Activated B cell treated with CpG ODN at 0.5 μM for 24 hours (primary cell): Measurements from ENCODE around the gene UNC119B. TPM values are rescaled to one million over a fixed set of nuclear protein-coding genes. Genes with fewer than 3 reads are reported as not detected.

Experiments
- ATAC-seq: fragments of 200-7000 bp; cut with Tn5 transposase; one replicate; pipeline ENCODE4 v1.10.0; 2021; ENCODE audit warnings: low read depth, mild to moderate bottlenecking, moderate library complexity
- CTCF ChIA-PET: fragments of 350-600 bp; sonication (Branson Sonifier 250); formaldehyde crosslinking; loops from one replicate; lab custom pipeline; 2021; ENCODE audit warnings: antibody characterized with exemption; lab: Charles Lee
- POLR2A ChIA-PET: fragments of 350-600 bp; sonication (Branson Sonifier 250); formaldehyde crosslinking; loops from one replicate; lab custom pipeline; 2021; ENCODE audit warnings: antibody characterized with exemption; lab: Charles Lee
- DNase-seq: peaks from one replicate; pipeline ENCODE4 v3.0.0; 2022
- H3K27ac Mint-ChIP-seq: one replicate; pipeline ENCODE4 v1.8.0; 2020; ENCODE audit warnings: mixed read lengths
- H3K27me3 Mint-ChIP-seq: one replicate; pipeline ENCODE4 v1.8.0; 2021; ENCODE audit warnings: mixed read lengths
- H3K36me3 Mint-ChIP-seq: one replicate; pipeline ENCODE4 v1.8.0; 2021; ENCODE audit warnings: low read depth, mixed read lengths
- H3K4me1 Mint-ChIP-seq: one replicate; pipeline ENCODE4 v1.8.0; 2021; ENCODE audit warnings: mixed read lengths
- H3K4me3 Mint-ChIP-seq: one replicate; pipeline ENCODE4 v1.8.0; 2020; ENCODE audit warnings: mild to moderate bottlenecking, mixed read lengths
- H3K9me3 Mint-ChIP-seq: one replicate; pipeline ENCODE4 v1.8.0; 2020; ENCODE audit warnings: mixed read lengths
- intact Hi-C: fragments of 100-400 bp; cut with micrococcal nuclease; formaldehyde crosslinking; loops from one replicate; pipeline ENCODE4 v1.15.1; 2024
- total RNA-seq: library from RNA; stranded (reverse); gene quantifications from 2 replicates; pipeline ENCODE4 v1.2.3, GENCODE V29; 2022
- TF ChIP-seq, protein P1 (sequence below): fragments of 200-600 bp; IDR thresholded peaks from one replicate; pipeline ENCODE4 v1.8.0; 2022; ENCODE audit warnings: antibody characterized with exemption, mild to moderate bottlenecking

UNC119B gene
- total RNA-seq, 1 donor from 2014 or later, result 18.5 TPM

DNA sequence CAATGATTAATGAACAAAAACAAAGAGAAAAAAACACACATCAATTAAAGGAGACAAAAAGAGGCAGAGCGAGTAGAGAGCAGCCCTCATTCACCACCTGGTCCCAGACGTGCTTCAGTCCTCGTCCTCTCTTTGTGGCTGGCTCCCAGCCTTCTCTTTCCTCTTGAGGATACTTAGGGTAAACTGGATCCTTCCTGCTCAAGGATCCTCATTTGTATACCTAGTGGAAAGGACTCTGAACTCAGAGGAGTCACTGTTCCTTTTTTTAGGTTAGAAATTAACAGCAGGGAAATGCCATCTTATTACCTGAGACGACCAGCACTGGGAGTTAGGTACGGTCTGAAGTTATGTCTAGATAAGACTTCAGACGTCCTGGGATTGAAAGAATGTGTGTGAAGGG is 13.6 kb upstream of the UNC119B start:
- POLR2A ChIA-PET, result no interaction called here

DNA sequence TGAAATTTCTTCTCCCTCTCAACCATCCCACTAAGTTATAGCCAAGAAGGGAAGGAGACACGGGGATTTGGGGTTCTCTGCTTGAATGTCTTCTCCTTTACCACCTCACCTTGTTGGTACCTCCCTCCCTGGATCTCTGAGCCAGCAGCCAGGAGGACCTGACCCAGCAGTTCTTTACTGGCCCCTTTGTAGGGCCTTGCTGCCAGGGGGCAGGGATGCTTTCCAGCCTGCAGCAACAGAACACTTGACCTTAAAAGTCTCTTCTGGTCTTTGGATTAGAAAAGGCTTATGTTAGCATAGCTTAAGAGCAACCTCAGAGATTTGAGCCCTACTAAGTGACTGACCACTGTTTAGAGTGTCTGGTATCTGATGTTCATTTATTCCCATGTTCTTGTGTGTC is 12.9 kb upstream of the UNC119B start:
- no peak overlapping the region for H3K4me3 Mint-ChIP-seq
- H3K27ac Mint-ChIP-seq, result no peak overlapping the region
- H3K9me3 Mint-ChIP-seq, result no peaks in the 10 kb centered on the region
- no peak for DNase-seq
- peaks cover 12% of the 10 kb centered on the region for H3K4me1 Mint-ChIP-seq
- ATAC-seq, result no peak
- ChIA-PET POLR2A (interaction anchor here (0.8 to 1.3 kb wide), 2 partner anchors 9 to 11 kb away, joined by 3 to 4 read pairs; partner anchors contain the start of gene MLEC), CTCF (interaction anchor here (1.4 to 1.8 kb wide), 2 partner anchors 48 to 50 kb away, joined by 3 to 9 read pairs; no protein-coding TSS in a partner anchor)
- intact Hi-C loops, result no loop called here
- TF ChIP-seq, protein P1, sequence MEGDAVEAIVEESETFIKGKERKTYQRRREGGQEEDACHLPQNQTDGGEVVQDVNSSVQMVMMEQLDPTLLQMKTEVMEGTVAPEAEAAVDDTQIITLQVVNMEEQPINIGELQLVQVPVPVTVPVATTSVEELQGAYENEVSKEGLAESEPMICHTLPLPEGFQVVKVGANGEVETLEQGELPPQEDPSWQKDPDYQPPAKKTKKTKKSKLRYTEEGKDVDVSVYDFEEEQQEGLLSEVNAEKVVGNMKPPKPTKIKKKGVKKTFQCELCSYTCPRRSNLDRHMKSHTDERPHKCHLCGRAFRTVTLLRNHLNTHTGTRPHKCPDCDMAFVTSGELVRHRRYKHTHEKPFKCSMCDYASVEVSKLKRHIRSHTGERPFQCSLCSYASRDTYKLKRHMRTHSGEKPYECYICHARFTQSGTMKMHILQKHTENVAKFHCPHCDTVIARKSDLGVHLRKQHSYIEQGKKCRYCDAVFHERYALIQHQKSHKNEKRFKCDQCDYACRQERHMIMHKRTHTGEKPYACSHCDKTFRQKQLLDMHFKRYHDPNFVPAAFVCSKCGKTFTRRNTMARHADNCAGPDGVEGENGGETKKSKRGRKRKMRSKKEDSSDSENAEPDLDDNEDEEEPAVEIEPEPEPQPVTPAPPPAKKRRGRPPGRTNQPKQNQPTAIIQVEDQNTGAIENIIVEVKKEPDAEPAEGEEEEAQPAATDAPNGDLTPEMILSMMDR, result no peak
- H3K36me3 Mint-ChIP-seq, result peaks cover 94% of the 10 kb centered on the region
- H3K27me3 Mint-ChIP-seq, result no peaks in the 10 kb centered on the region

More for the DNA sequence above, 13.6 kb upstream of the UNC119B start:
- no peak for DNase-seq
- no peaks in the 10 kb centered on the region for H3K9me3 Mint-ChIP-seq
- no peak overlapping the region for H3K27ac Mint-ChIP-seq
- TF ChIP-seq, protein P1, result no peak
- no peak overlapping the region for H3K4me3 Mint-ChIP-seq
- intact Hi-C loops, result no loop called here
- CTCF ChIA-PET, result no interaction called here
- H3K27me3 Mint-ChIP-seq, result no peaks in the 10 kb centered on the region
- H3K36me3 Mint-ChIP-seq, result peaks cover 90% of the 10 kb centered on the region
- peaks cover 14% of the 10 kb centered on the region for H3K4me1 Mint-ChIP-seq
- ATAC-seq, result no peak

DNA sequence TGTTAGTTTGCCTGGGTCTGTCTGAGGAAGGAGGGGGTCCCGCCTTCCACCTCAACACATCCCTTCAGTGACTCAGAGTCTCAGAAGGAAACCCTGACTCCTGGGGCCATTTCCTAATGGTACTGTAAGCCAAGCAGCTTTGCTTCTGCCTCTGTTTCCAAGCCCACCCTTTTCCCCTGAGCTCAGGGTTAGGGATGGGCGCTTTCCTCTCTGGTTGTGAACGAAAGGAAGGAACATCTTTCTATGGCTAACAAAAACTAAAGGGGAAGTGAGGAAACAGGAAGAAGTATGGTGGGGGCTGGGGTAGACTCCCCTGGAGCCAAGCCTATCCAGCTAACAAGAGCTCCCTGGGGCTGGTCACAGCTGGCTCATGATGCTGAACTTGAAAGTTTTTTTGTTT is 11.6 kb upstream of the UNC119B start:
- H3K36me3 Mint-ChIP-seq, result peaks cover 95% of the 10 kb centered on the region
- DNase-seq (no peak), ATAC-seq (no peak)
- CTCF ChIA-PET, result interaction anchor here (1.8 kb wide), 1 partner anchor 49 kb away, joined by 9 read pairs; no protein-coding TSS in a partner anchor
- no peak overlapping the region for H3K4me3 Mint-ChIP-seq
- no peak overlapping the region for H3K27ac Mint-ChIP-seq
- TF ChIP-seq, protein P1, result no peak
- POLR2A ChIA-PET, result interaction anchor here (0.6 to 1.3 kb wide), 4 partner anchors 10 to 1187 kb away, joined by 3 to 8 read pairs (median 4); no protein-coding TSS in a partner anchor
- intact Hi-C loops, result no loop called here
- H3K4me1 Mint-ChIP-seq, result peaks cover 11% of the 10 kb centered on the region
- H3K9me3 Mint-ChIP-seq, result no peaks in the 10 kb centered on the region
- no peaks in the 10 kb centered on the region for H3K27me3 Mint-ChIP-seq

DNA sequence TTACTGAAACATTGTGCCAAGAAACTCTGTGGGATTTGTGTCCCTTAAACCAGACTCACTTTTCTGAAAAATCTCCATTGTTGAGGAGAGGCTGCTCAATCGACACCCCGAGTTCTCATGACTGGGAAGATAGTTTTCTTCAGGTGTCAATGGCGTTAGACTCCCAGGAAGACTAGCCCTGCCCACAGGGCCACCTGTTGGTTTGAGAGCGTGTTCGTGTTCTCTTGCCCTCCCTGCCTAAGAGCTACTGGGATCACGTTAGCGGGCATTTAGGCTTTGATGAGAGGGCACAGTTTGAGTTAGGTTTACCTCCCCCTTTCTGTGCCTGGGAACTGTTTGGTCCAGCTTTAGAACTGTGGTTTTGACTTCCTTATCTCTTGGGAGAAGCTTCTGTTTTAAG is 10.7 kb upstream of the UNC119B start:
- POLR2A ChIA-PET, result interaction anchor here (0.6 kb wide), 1 partner anchor 24 kb away, joined by 3 read pairs; no protein-coding TSS in a partner anchor
- no peaks in the 10 kb centered on the region for H3K27me3 Mint-ChIP-seq
- peaks cover 11% of the 10 kb centered on the region for H3K4me1 Mint-ChIP-seq
- no peaks in the 10 kb centered on the region for H3K9me3 Mint-ChIP-seq
- ATAC-seq (no peak), DNase-seq (no peak)
- intact Hi-C loops, result no loop called here
- CTCF ChIA-PET, result no interaction called here
- peaks cover 87% of the 10 kb centered on the region for H3K36me3 Mint-ChIP-seq
- no peak overlapping the region for H3K27ac Mint-ChIP-seq
- TF ChIP-seq, protein P1, result no peak
- no peak overlapping the region for H3K4me3 Mint-ChIP-seq

DNA sequence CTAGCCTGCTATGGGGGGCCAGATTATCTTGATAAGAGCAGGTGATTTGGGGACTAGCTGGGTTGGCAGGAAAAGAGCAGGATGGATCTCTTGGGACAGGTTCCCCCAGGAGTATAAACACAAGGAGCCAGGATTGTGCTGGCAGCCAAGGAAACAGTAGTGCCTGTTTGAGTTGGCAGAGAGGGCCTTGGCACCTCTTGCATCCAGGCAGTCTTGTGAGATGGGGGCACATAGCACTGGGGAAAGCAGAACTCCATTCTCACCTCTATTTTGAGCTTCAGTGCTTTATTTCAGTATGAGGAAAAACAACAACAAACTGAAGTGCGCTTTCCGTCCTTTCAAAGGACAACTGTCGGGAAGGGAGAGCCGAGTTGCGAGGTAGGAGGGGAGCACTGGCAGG is 9.4 kb upstream of the UNC119B start:
- DNase-seq, result no peak
- Mint-ChIP-seq H3K27ac (no peak overlapping the region), H3K4me3 (no peak overlapping the region), H3K9me3 (no peaks in the 10 kb centered on the region), H3K27me3 (no peaks in the 10 kb centered on the region), H3K36me3 (peaks cover 74% of the 10 kb centered on the region), H3K4me1 (peaks cover 11% of the 10 kb centered on the region)
- POLR2A ChIA-PET, result interaction anchor here (0.7 to 1.0 kb wide), 2 partner anchors 10 to 207 kb away, joined by 3 to 4 read pairs; partner anchors contain the start of gene UNC119B
- intact Hi-C loops, result no loop called here
- CTCF ChIA-PET, result interaction anchor here (0.9 kb wide), 1 partner anchor 9 kb away, joined by 3 read pairs; the partner anchor contains the start of gene UNC119B
- TF ChIP-seq, protein P1, result no peak
- ATAC-seq, result no peak
